ENCODE results near the gene EFCAB8. TPM values are rescaled to one million over a fixed set of nuclear protein-coding genes. Genes with fewer than 3 reads are reported as not detected.

The EFCAB8 gene
- total and polyA plus RNA-seq, 2 experiments from 2014 or later = 0.53 TPM; not detected in 1

GRCh38 chr20:32993496-32994050 lies 134.8 kb downstream of the EFCAB8 start:
- Histone ChIP-seq H4K20me1 (ENCODE audit: insufficient read depth, poor library complexity, severe bottlenecking) (no peaks in the 10 kb centered on the region), H3K27me3 (peaks cover 6% of the 10 kb centered on the region), H3K27ac (no peak overlapping the region), H3K79me2 (no peaks in the 10 kb centered on the region), H3K4me1 (ENCODE audit: insufficient read depth) (no peaks in the 10 kb centered on the region), H3K4me2 (no peak overlapping the region), H2AFZ (no peak overlapping the region), H3K9me2 (replicated peaks; ENCODE audit: insufficient read depth) (no peaks in the 10 kb centered on the region), H3K36me3 (replicated peaks; ENCODE audit: insufficient read depth, low read depth) (no peaks in the 10 kb centered on the region), H3K4me3 (no peak overlapping the region), H3K9me3 (ENCODE audit: low read depth) (no peaks in the 10 kb centered on the region)
- TF ChIP-seq CTCF (IDR thresholded peaks at IDR 0.05; ENCODE audit: poor library complexity) = no peak
- no peak for TF ChIP-seq EZH2phosphoT487 (IDR thresholded peaks at IDR 0.05; ENCODE audit: low read depth, severe bottlenecking, unreplicated experiment)
- TF ChIP-seq EZH2 (IDR thresholded peaks at IDR 0.05; ENCODE audit: borderline replicate concordance) = no peak
- DNase-seq (ENCODE audit: low spot score) = no peak
- WGBS (ENCODE audit: low lambda C conversion rate, missing lambda C conversion rate) = 83% methylated on average over 8 of the region's 8 CpGs

GRCh38 chr20:32995802-32996201 lies 137.1 kb downstream of the EFCAB8 start:
- Histone ChIP-seq H3K4me1 (ENCODE audit: insufficient read depth) (no peaks in the 10 kb centered on the region), H3K27me3 (peaks cover 6% of the 10 kb centered on the region), H2AFZ (no peak overlapping the region), H3K9me2 (replicated peaks; ENCODE audit: insufficient read depth) (no peaks in the 10 kb centered on the region), H3K27ac (no peak overlapping the region), H3K79me2 (no peaks in the 10 kb centered on the region), H4K20me1 (ENCODE audit: insufficient read depth, poor library complexity, severe bottlenecking) (no peaks in the 10 kb centered on the region), H3K9me3 (ENCODE audit: low read depth) (no peaks in the 10 kb centered on the region), H3K36me3 (replicated peaks; ENCODE audit: insufficient read depth, low read depth) (no peaks in the 10 kb centered on the region), H3K4me2 (no peak overlapping the region), H3K4me3 (no peak overlapping the region)
- DNase-seq (ENCODE audit: low spot score) = no peak
- TF ChIP-seq EZH2phosphoT487 (IDR thresholded peaks at IDR 0.05; ENCODE audit: low read depth, severe bottlenecking, unreplicated experiment) = no peak
- TF ChIP-seq EZH2 (IDR thresholded peaks at IDR 0.05; ENCODE audit: borderline replicate concordance) = no peak
- no peak for TF ChIP-seq CTCF (IDR thresholded peaks at IDR 0.05; ENCODE audit: poor library complexity)

GRCh38 chr20:32997431-32997830 lies 138.7 kb downstream of the EFCAB8 start:
- Histone ChIP-seq H3K4me1 (ENCODE audit: insufficient read depth) (no peaks in the 10 kb centered on the region), H2AFZ (no peak overlapping the region), H3K27ac (no peak overlapping the region), H3K9me3 (ENCODE audit: low read depth) (no peaks in the 10 kb centered on the region), H3K27me3 (peaks cover 3% of the 10 kb centered on the region), H3K9me2 (replicated peaks; ENCODE audit: insufficient read depth) (no peaks in the 10 kb centered on the region), H4K20me1 (ENCODE audit: insufficient read depth, poor library complexity, severe bottlenecking) (no peaks in the 10 kb centered on the region), H3K4me3 (no peak overlapping the region), H3K36me3 (replicated peaks; ENCODE audit: insufficient read depth, low read depth) (no peaks in the 10 kb centered on the region), H3K4me2 (no peak overlapping the region), H3K79me2 (no peaks in the 10 kb centered on the region)
- 89% methylated on average over 2 of the region's 2 CpGs for WGBS (ENCODE audit: low lambda C conversion rate, missing lambda C conversion rate)
- DNase-seq (ENCODE audit: low spot score) = no peak
- no peak for TF ChIP-seq CTCF (IDR thresholded peaks at IDR 0.05; ENCODE audit: poor library complexity)
- TF ChIP-seq EZH2phosphoT487 (IDR thresholded peaks at IDR 0.05; ENCODE audit: low read depth, severe bottlenecking, unreplicated experiment) = no peak
- no peak for TF ChIP-seq EZH2 (IDR thresholded peaks at IDR 0.05; ENCODE audit: borderline replicate concordance)
